Kidney (tissue), 14 donors: ENCODE data around the gene PHACTR3. TPM values are rescaled to one million over a fixed set of nuclear protein-coding genes. Genes with fewer than 3 reads are reported as not detected.

ENCODE experiments used
- DNase-seq, 5 donors: peaks; one replicate each; pipeline ENCODE4 v3.0.0-alpha.2; 2013 to 2020
- FAIRE-seq: peaks from 2 replicates; lab custom pipeline; 2012; peaks lifted over from hg19 to GRCh38; lab: Jason Lieb, UNC
- H3K27ac ChIP-seq, 2 donors: one replicate each; pipeline ENCODE4 v1.7.0; 2013; ENCODE audit warnings: low read depth in 2 of 2, low read length in 2 of 2, inconsistent platforms in 1 of 2
- H3K27me3 ChIP-seq: one replicate; pipeline ENCODE4 v1.7.1; 2013; ENCODE audit warnings: low read length, inconsistent platforms; ENCODE audit not compliant: control insufficient read depth, insufficient read depth
- H3K36me3 ChIP-seq, 3 donors: one replicate each; pipeline versions ENCODE4 v1.7.0 to v1.7.1; 2013; ENCODE audit warnings: low read length in 3 of 3, control low read depth in 1 of 3, inconsistent platforms in 1 of 3; ENCODE audit not compliant: insufficient read depth in 3 of 3, control insufficient read depth in 2 of 3
- H3K4me1 ChIP-seq, 3 donors: one replicate each; pipeline versions ENCODE4 v1.7.0 to v1.7.1; 2013; ENCODE audit warnings: low read length in 3 of 3, inconsistent platforms in 1 of 3, low read depth in 1 of 3; ENCODE audit not compliant: control insufficient read depth in 2 of 3, insufficient read depth in 2 of 3
- H3K4me3 ChIP-seq, 3 donors: one replicate each; pipeline versions ENCODE4 v1.7.0 to v1.8.1; 2013; ENCODE audit warnings: low read length in 3 of 3, control low read depth in 1 of 3, inconsistent platforms in 1 of 3
- H3K9ac ChIP-seq, 3 donors: one replicate each; pipeline versions ENCODE4 v1.7.0 to v1.7.1; 2013; ENCODE audit warnings: low read length in 3 of 3, control low read depth in 1 of 3, inconsistent platforms in 1 of 3
- H3K9me3 ChIP-seq, 3 donors: one replicate each; pipeline versions ENCODE4 v1.7.0 to v1.7.1; 2013; ENCODE audit warnings: low read length in 3 of 3, control low read depth in 1 of 3, inconsistent platforms in 1 of 3; ENCODE audit not compliant: control insufficient read depth in 2 of 3, insufficient read depth in 1 of 3
- CTCF ChIP-seq: IDR thresholded peaks from 3 replicates; pipeline ENCODE4 v1.5.1; 2012; ENCODE audit warnings: mild to moderate bottlenecking, moderate library complexity, borderline replicate concordance; ENCODE audit not compliant: insufficient read depth; ENCODE audit errors: extremely low read depth
- intact Hi-C: fragments of 100-400 bp; cut with DNase I; formaldehyde crosslinking; loops from one replicate; pipeline ENCODE4 v1.11.1; 2022
- polyA plus RNA-seq: library from polyadenylated mRNA; stranded (reverse); fragments of 350-450 nt; fragmentation: Illumina TruSeq; extraction: RNeasy Lipid Tissue Mini Kit (QIAGEN cat#74804); gene quantifications from one replicate; pipeline ENCODE4 v1.2.3, GENCODE V29; 2014; ENCODE audit warnings: low read depth, low replicate concordance; ENCODE audit not compliant: insufficient read depth
- total RNA-seq: library from RNA; stranded (reverse); fragmentation: NEBNext Ultra II Directional; extraction: Animal tissue kit (Norgen Biotek cat#: 25700); gene quantifications from one replicate; pipeline ENCODE4 v1.2.1, GENCODE V29; 2021
- donor health status: control.
- donor health status: control.
- donor health status: control.
- donor health status: control.
- donor health status: control.
- donor health status: DM: yes; HTN: yes; CAD: no.
- donor health status: Normal renal cell carcinoma (clear cell type).

PHACTR3 gene
- total and polyA plus RNA-seq, 2 donors from 2014 or later: 1.7 to 12.3 TPM

- H3K27me3 ChIP-seq: no peaks in the 10 kb centered on the region
- intact Hi-C loops: no loop called here
- no peak for FAIRE-seq
Observed at GRCh38 chr20:59608871-59609270, 4.5 kb downstream of the PHACTR3 start.

GRCh38 chr20:59611286-59611685 lies 6.9 kb downstream of the PHACTR3 start:
- intact Hi-C loops: no loop called here
- no peak for TF ChIP-seq CTCF
- no peaks in the 10 kb centered on the region for H3K36me3 ChIP-seq
- H3K9ac ChIP-seq: no peak overlapping the region
- H3K9me3 ChIP-seq: no peaks in the 10 kb centered on the region
- no peak overlapping the region for H3K4me3 ChIP-seq
- DNase-seq (peak in 4 of 5 donors; percentile 52 to 88 (median 61)), FAIRE-seq (no peak)
- H3K27ac ChIP-seq: no peak overlapping the region
- H3K4me1 ChIP-seq: peaks cover 0 to 3% (median 0%) of the 10 kb centered on the region in 3 donors
- no peaks in the 10 kb centered on the region for H3K27me3 ChIP-seq

More at GRCh38 chr20:59608871-59609270, 4.5 kb downstream of the PHACTR3 start:
- H3K36me3 ChIP-seq: no peaks in the 10 kb centered on the region
- no peak overlapping the region for H3K27ac ChIP-seq
- H3K4me3 ChIP-seq: no peak overlapping the region
- DNase-seq: no peak
- H3K9ac ChIP-seq: no peak overlapping the region
- H3K4me1 ChIP-seq: peaks cover 0 to 3% (median 0%) of the 10 kb centered on the region in 3 donors
- TF ChIP-seq CTCF: no peak
- H3K9me3 ChIP-seq: no peaks in the 10 kb centered on the region

- DNase-seq: no peak
- intact Hi-C loops: no loop called here
- no peak for TF ChIP-seq CTCF
- Histone ChIP-seq H3K4me3 (no peak overlapping the region), H3K36me3 (no peaks in the 10 kb centered on the region), H3K27ac (no peak overlapping the region), H3K9me3 (no peaks in the 10 kb centered on the region), H3K27me3 (no peaks in the 10 kb centered on the region), H3K9ac (no peak overlapping the region), H3K4me1 (peaks cover 0 to 3% (median 0%) of the 10 kb centered on the region in 3 donors)
- no peak for FAIRE-seq
Observed at GRCh38 chr20:59613861-59614260, 9.5 kb downstream of the PHACTR3 start.

GRCh38 chr20:59614714-59615113 lies 10.4 kb downstream of the PHACTR3 start:
- Histone ChIP-seq H3K36me3 (no peaks in the 10 kb centered on the region), H3K4me1 (peaks cover 0 to 3% (median 0%) of the 10 kb centered on the region in 3 donors), H3K9ac (no peak overlapping the region), H3K27me3 (no peaks in the 10 kb centered on the region), H3K27ac (no peak overlapping the region), H3K4me3 (no peak overlapping the region), H3K9me3 (no peaks in the 10 kb centered on the region)
- DNase-seq (no peak), FAIRE-seq (no peak)
- TF ChIP-seq CTCF: no peak
- intact Hi-C loops: no loop called here
